Loucy (cell line): ENCODE measurements around the gene KREMEN1.

Source experiments
- H2AFZ ChIP-seq: fragments of 200-600 bp; sonication (generic); 2 replicates; pipeline ENCODE4 v1.6.0; 2016; ENCODE audit warnings: antibody characterized with exemption, mild to moderate bottlenecking, low read length, moderate library complexity
- H3F3A ChIP-seq: fragments of 200-600 bp; 2 replicates; pipeline ENCODE4 v1.6.0; 2016; ENCODE audit warnings: antibody characterized with exemption, low read depth, mild to moderate bottlenecking
- H3K27me3 ChIP-seq: fragments of 200-600 bp; sonication (generic); 2 replicates; pipeline ENCODE4 v1.6.1; 2014; ENCODE audit warnings: low read length, mild to moderate bottlenecking; ENCODE audit not compliant: insufficient read depth, poor library complexity, severe bottlenecking
- H3K36me3 ChIP-seq: fragments of 200-600 bp; sonication (generic); 2 replicates; pipeline ENCODE4 v1.6.1; 2016; ENCODE audit warnings: low read length; ENCODE audit not compliant: insufficient read depth
- H3K4me1 ChIP-seq: fragments of 200-600 bp; sonication (generic); 2 replicates; pipeline ENCODE4 v1.5.1; 2014; ENCODE audit warnings: low read length, mild to moderate bottlenecking; ENCODE audit not compliant: insufficient read depth, poor library complexity, severe bottlenecking
- H3K4me2 ChIP-seq: fragments of 200-600 bp; sonication (generic); 2 replicates; pipeline ENCODE4 v1.6.0; 2014; ENCODE audit warnings: antibody characterized with exemption, low read length, low read depth, mild to moderate bottlenecking; ENCODE audit not compliant: poor library complexity, severe bottlenecking
- H3K4me3 ChIP-seq: fragments of 200-600 bp; sonication (generic); 2 replicates; pipeline ENCODE4 v1.5.1; 2014; ENCODE audit warnings: low read length, mild to moderate bottlenecking, mixed read lengths; ENCODE audit not compliant: poor library complexity, severe bottlenecking
- H3K79me2 ChIP-seq: fragments of 200-600 bp; sonication (generic); 2 replicates; pipeline ENCODE4 v1.6.1; 2014; ENCODE audit warnings: low read length; ENCODE audit not compliant: insufficient read depth
- H3K9ac ChIP-seq: fragments of 200-600 bp; sonication (generic); 2 replicates; pipeline ENCODE4 v1.6.0; 2014; ENCODE audit warnings: mild to moderate bottlenecking, low read depth, low read length, moderate library complexity; ENCODE audit not compliant: poor library complexity, severe bottlenecking
- H3K9me2 ChIP-seq: fragments of 200-600 bp; sonication (generic); replicated peaks from 2 replicates; pipeline ENCODE4 v1.6.1; 2016; ENCODE audit warnings: low read depth, low read length, mixed read lengths
- H3K9me3 ChIP-seq: fragments of 200-600 bp; sonication (generic); 2 replicates; pipeline ENCODE4 v1.6.1; 2014; ENCODE audit warnings: mild to moderate bottlenecking, antibody characterized with exemption, low read length, low read depth; ENCODE audit not compliant: insufficient read depth
- H4K20me1 ChIP-seq: fragments of 200-600 bp; sonication (generic); 2 replicates; pipeline ENCODE4 v1.6.0; 2014; ENCODE audit warnings: antibody characterized with exemption, low read length, mild to moderate bottlenecking; ENCODE audit not compliant: insufficient read depth, poor library complexity, severe bottlenecking
- CTCF ChIP-seq: fragments of 200-600 bp; sonication (generic); conservative IDR thresholded peaks from 2 replicates; pipeline ENCODE4 v1.5.1; 2014; ENCODE audit warnings: mild to moderate bottlenecking, antibody characterized with exemption, low read length
- EZH2phosphoT487 ChIP-seq: fragments of 200-600 bp; IDR thresholded peaks from 2 replicates; pipeline ENCODE4 v1.6.1; 2018; ENCODE audit warnings: antibody characterized with exemption, mild to moderate bottlenecking, moderate library complexity, borderline replicate concordance

KREMEN1 gene

GRCh38 chr22:29050457-29050856, 22.4 kb upstream of the KREMEN1 start:
- Histone ChIP-seq H3K9me2 (no peaks in the 10 kb centered on the region), H3F3A (no peaks in the 10 kb centered on the region), H3K79me2 (no peaks in the 10 kb centered on the region), H4K20me1 (no peaks in the 10 kb centered on the region), H3K4me2 (no peak overlapping the region), H3K27me3 (no peaks in the 10 kb centered on the region), H3K9ac (no peak overlapping the region), H3K9me3 (no peaks in the 10 kb centered on the region), H3K4me3 (no peak overlapping the region), H3K4me1 (no peaks in the 10 kb centered on the region), H2AFZ (no peak overlapping the region), H3K36me3 (peaks cover 53% of the 10 kb centered on the region; the same call in 1 of the 2 replicates)
- TF ChIP-seq EZH2phosphoT487 (no peak), CTCF (no peak)

- Histone ChIP-seq H2AFZ (no peak overlapping the region), H4K20me1 (no peaks in the 10 kb centered on the region), H3K36me3 (peaks cover 29% of the 10 kb centered on the region; the same call in 1 of the 2 replicates), H3K27me3 (no peaks in the 10 kb centered on the region), H3F3A (no peaks in the 10 kb centered on the region), H3K4me2 (no peak overlapping the region), H3K9me2 (no peaks in the 10 kb centered on the region), H3K79me2 (no peaks in the 10 kb centered on the region), H3K9me3 (no peaks in the 10 kb centered on the region), H3K4me1 (no peaks in the 10 kb centered on the region), H3K9ac (no peak overlapping the region), H3K4me3 (no peak overlapping the region)
- no peak for TF ChIP-seq EZH2phosphoT487
- no peak for TF ChIP-seq CTCF
Observed at GRCh38 chr22:29053048-29053702, 19.7 kb upstream of the KREMEN1 start.

GRCh38 chr22:29054251-29054767, 18.5 kb upstream of the KREMEN1 start:
- Histone ChIP-seq H3K4me1 (peaks cover 3% of the 10 kb centered on the region), H3K9ac (no peak overlapping the region), H4K20me1 (no peaks in the 10 kb centered on the region), H3K27me3 (no peaks in the 10 kb centered on the region), H2AFZ (no peak overlapping the region), H3K9me3 (no peaks in the 10 kb centered on the region), H3K36me3 (peaks cover 17% of the 10 kb centered on the region; the same call in 1 of the 2 replicates), H3K4me2 (no peak overlapping the region), H3K9me2 (no peaks in the 10 kb centered on the region), H3F3A (no peaks in the 10 kb centered on the region), H3K4me3 (no peak overlapping the region), H3K79me2 (no peaks in the 10 kb centered on the region)
- TF ChIP-seq CTCF: no peak
- TF ChIP-seq EZH2phosphoT487: no peak
